ENCODE results near the gene STAG1.

STAG1 gene

GRCh38 chr3:136432685-136433084 is 319.5 kb downstream of the STAG1 start:
- Histone ChIP-seq H3K4me1 (ENCODE audit: control insufficient read depth, insufficient read depth, low read length) (no peaks in the 10 kb centered on the region), H3K4me3 (ENCODE audit: low read length) (no peak overlapping the region), H3K36me3 (ENCODE audit: control insufficient read depth, insufficient read depth, low read length) (no peaks in the 10 kb centered on the region), H3K9me3 (ENCODE audit: control insufficient read depth, insufficient read depth, low read length) (no peaks in the 10 kb centered on the region), H3K27ac (ENCODE audit: low read length) (no peak overlapping the region), H3K27me3 (ENCODE audit: control insufficient read depth, insufficient read depth, low read length) (no peaks in the 10 kb centered on the region)
- WGBS (ENCODE audit: insufficient coverage, insufficient read length), result no CpG with 5 or more reads among the region's 4 CpGs
- no peak for DNase-seq (ENCODE audit: low read depth, low spot score)

GRCh38 chr3:136428167-136428566 is 324.0 kb downstream of the STAG1 start:
- no CpG with 5 or more reads among the region's 2 CpGs for WGBS (ENCODE audit: insufficient coverage, insufficient read length)
- H3K9me3 ChIP-seq (ENCODE audit: control insufficient read depth, insufficient read depth, low read length), result no peaks in the 10 kb centered on the region
- H3K4me1 ChIP-seq (ENCODE audit: control insufficient read depth, insufficient read depth, low read length), result no peaks in the 10 kb centered on the region
- DNase-seq (ENCODE audit: low read depth, low spot score), result no peak
- H3K27me3 ChIP-seq (ENCODE audit: control insufficient read depth, insufficient read depth, low read length), result no peaks in the 10 kb centered on the region
- H3K36me3 ChIP-seq (ENCODE audit: control insufficient read depth, insufficient read depth, low read length), result no peaks in the 10 kb centered on the region
- no peak overlapping the region for H3K27ac ChIP-seq (ENCODE audit: low read length)
- H3K4me3 ChIP-seq (ENCODE audit: low read length), result no peak overlapping the region

GRCh38 chr3:136427236-136427635 is 324.9 kb downstream of the STAG1 start:
- H3K27me3 ChIP-seq (ENCODE audit: control insufficient read depth, insufficient read depth, low read length), result no peaks in the 10 kb centered on the region
- no peaks in the 10 kb centered on the region for H3K36me3 ChIP-seq (ENCODE audit: control insufficient read depth, insufficient read depth, low read length)
- no peaks in the 10 kb centered on the region for H3K4me1 ChIP-seq (ENCODE audit: control insufficient read depth, insufficient read depth, low read length)
- no peak overlapping the region for H3K4me3 ChIP-seq (ENCODE audit: low read length)
- no peak for DNase-seq (ENCODE audit: low read depth, low spot score)
- no peak overlapping the region for H3K27ac ChIP-seq (ENCODE audit: low read length)
- H3K9me3 ChIP-seq (ENCODE audit: control insufficient read depth, insufficient read depth, low read length), result no peaks in the 10 kb centered on the region

DNA sequence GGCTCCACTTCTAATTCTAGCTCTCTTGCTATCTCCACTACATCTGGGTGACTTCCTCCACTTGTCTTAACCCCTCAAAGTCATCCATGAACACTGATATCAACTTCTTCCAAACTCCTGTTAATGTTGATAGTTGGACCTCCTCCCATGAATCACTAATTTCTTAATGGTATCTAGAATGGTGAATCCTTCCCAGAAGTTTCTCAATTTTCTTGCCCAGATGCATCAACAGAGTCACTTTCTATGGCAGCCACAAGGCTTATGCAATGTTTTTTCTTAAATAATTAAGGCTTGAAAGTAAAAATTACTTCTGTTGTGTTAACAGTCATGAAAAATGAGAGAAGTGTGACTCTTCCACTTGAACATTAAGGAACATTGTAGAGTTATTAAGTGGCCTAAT is 337.7 kb downstream of the STAG1 start:
- H3K27me3 ChIP-seq (ENCODE audit: control insufficient read depth, insufficient read depth, low read length), result no peaks in the 10 kb centered on the region
- DNase-seq (ENCODE audit: low read depth, low spot score), result no peak

DNA sequence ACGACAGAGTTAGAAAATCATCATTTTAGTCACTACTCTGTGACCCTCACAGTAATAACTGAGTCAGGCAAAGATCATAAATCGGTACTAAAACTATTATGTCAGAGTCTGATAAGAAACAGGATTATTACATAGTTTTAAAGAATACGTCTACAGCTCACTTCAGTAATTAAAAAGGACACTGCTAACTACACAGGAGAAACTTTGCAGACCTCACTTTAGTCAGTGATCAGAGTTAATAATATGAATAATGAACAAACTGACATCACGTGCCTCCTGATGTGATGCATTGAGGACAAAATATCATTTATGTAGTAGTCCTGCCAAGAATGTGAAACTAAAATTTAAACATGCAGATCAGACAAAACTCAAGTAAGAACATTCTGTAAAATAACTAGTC is 339.9 kb downstream of the STAG1 start:
- no peaks in the 10 kb centered on the region for H3K4me1 ChIP-seq (ENCODE audit: control insufficient read depth, insufficient read depth, low read length)
- DNase-seq (ENCODE audit: low read depth, low spot score), result no peak
- no peaks in the 10 kb centered on the region for H3K27me3 ChIP-seq (ENCODE audit: control insufficient read depth, insufficient read depth, low read length)
- no peaks in the 10 kb centered on the region for H3K36me3 ChIP-seq (ENCODE audit: control insufficient read depth, insufficient read depth, low read length)
- no CpG with 5 or more reads among the region's 4 CpGs for WGBS (ENCODE audit: insufficient coverage, insufficient read length)
- H3K4me3 ChIP-seq (ENCODE audit: low read length), result no peak overlapping the region
- no peak overlapping the region for H3K27ac ChIP-seq (ENCODE audit: low read length)
- no peaks in the 10 kb centered on the region for H3K9me3 ChIP-seq (ENCODE audit: control insufficient read depth, insufficient read depth, low read length)

More for the DNA sequence above, 337.7 kb downstream of the STAG1 start:
- Histone ChIP-seq H3K4me3 (ENCODE audit: low read length) (no peak overlapping the region), H3K4me1 (ENCODE audit: control insufficient read depth, insufficient read depth, low read length) (no peaks in the 10 kb centered on the region), H3K36me3 (ENCODE audit: control insufficient read depth, insufficient read depth, low read length) (no peaks in the 10 kb centered on the region), H3K27ac (ENCODE audit: low read length) (no peak overlapping the region), H3K9me3 (ENCODE audit: control insufficient read depth, insufficient read depth, low read length) (no peaks in the 10 kb centered on the region)

DNA sequence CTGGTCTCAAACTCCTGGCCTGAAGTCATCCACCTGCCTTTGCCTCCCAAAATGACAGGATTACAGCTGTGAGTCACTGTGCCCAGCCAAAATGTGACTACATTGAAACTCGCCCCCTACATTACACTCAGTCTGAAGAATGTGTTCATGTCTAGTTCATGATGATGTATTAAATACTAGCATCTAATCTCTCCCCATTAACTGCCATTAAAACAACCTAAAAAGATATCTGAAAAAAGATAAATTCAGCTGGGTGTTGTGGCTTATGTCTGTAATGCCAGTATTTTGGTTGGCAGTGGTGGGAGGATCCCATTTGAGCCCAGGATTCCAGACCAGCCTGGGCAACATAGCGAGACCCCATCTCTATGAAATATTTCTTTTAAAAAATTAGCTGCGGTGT is 342.6 kb downstream of the STAG1 start:
- Histone ChIP-seq H3K36me3 (ENCODE audit: control insufficient read depth, insufficient read depth, low read length) (no peaks in the 10 kb centered on the region), H3K4me3 (ENCODE audit: low read length) (no peak overlapping the region)
- no CpG with 5 or more reads among the region's 3 CpGs for WGBS (ENCODE audit: insufficient coverage, insufficient read length)

DNA sequence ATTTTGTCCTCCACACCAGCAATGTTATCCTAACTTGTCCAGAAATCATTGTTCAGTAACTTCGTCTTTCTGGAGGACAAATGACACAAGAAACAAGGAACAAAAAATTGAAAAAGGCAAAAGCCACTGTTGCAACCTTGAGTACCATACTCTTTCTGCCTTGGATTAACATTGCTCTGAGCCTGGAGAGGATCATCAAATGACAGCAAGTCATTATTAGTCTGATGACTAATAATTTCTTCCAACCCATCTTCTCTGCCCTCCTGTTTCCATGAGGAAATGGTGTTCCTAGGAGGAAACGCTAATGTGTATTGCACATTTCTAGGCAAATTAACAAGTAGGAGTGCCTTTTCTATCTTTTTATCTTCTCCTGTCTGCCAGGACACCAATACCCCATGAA is 348.1 kb downstream of the STAG1 start:
- Histone ChIP-seq H3K4me1 (ENCODE audit: control insufficient read depth, insufficient read depth, low read length) (no peaks in the 10 kb centered on the region), H3K9me3 (ENCODE audit: control insufficient read depth, insufficient read depth, low read length) (no peaks in the 10 kb centered on the region), H3K27ac (ENCODE audit: low read length) (no peak overlapping the region), H3K4me3 (ENCODE audit: low read length) (no peak overlapping the region), H3K36me3 (ENCODE audit: control insufficient read depth, insufficient read depth, low read length) (no peaks in the 10 kb centered on the region), H3K27me3 (ENCODE audit: control insufficient read depth, insufficient read depth, low read length) (no peaks in the 10 kb centered on the region)
- WGBS (ENCODE audit: insufficient coverage, insufficient read length), result no CpG with 5 or more reads among the region's 2 CpGs
- DNase-seq (ENCODE audit: low read depth, low spot score), result no peak

More for the DNA sequence above, 342.6 kb downstream of the STAG1 start:
- Histone ChIP-seq H3K9me3 (ENCODE audit: control insufficient read depth, insufficient read depth, low read length) (no peaks in the 10 kb centered on the region), H3K4me1 (ENCODE audit: control insufficient read depth, insufficient read depth, low read length) (no peaks in the 10 kb centered on the region), H3K27ac (ENCODE audit: low read length) (no peak overlapping the region), H3K27me3 (ENCODE audit: control insufficient read depth, insufficient read depth, low read length) (no peaks in the 10 kb centered on the region)
- no peak for DNase-seq (ENCODE audit: low read depth, low spot score)

GRCh38 chr3:136396916-136397315 is 355.3 kb downstream of the STAG1 start:
- DNase-seq (ENCODE audit: low read depth, low spot score), result no peak
- Histone ChIP-seq H3K27ac (ENCODE audit: low read length) (no peak overlapping the region), H3K4me3 (ENCODE audit: low read length) (no peak overlapping the region), H3K4me1 (ENCODE audit: control insufficient read depth, insufficient read depth, low read length) (no peaks in the 10 kb centered on the region), H3K9me3 (ENCODE audit: control insufficient read depth, insufficient read depth, low read length) (no peaks in the 10 kb centered on the region), H3K27me3 (ENCODE audit: control insufficient read depth, insufficient read depth, low read length) (no peaks in the 10 kb centered on the region), H3K36me3 (ENCODE audit: control insufficient read depth, insufficient read depth, low read length) (no peaks in the 10 kb centered on the region)

DNA sequence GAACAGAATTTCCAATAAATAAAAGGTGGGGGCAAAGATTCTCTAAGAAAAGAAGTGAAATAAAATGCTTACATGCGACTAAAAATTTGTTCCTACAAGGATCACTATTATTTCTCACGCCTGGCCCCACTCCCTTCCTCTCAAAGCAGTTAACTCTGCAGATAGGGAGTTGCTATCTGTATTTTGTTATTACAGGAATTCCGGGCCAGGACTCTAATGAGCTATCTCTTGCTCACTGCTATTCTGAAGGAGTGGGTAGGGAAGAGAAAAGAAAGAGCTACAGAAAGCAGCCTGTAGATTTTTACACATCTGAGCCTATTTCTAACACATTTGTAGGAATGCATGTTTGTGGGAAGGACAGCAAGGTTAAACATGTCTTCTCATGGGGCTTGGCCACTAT is 361.6 kb downstream of the STAG1 start:
- Histone ChIP-seq H3K9me3 (ENCODE audit: control insufficient read depth, insufficient read depth, low read length) (no peaks in the 10 kb centered on the region), H3K4me1 (ENCODE audit: control insufficient read depth, insufficient read depth, low read length) (no peaks in the 10 kb centered on the region), H3K36me3 (ENCODE audit: control insufficient read depth, insufficient read depth, low read length) (no peaks in the 10 kb centered on the region), H3K4me3 (ENCODE audit: low read length) (no peak overlapping the region), H3K27ac (ENCODE audit: low read length) (no peak overlapping the region), H3K27me3 (ENCODE audit: control insufficient read depth, insufficient read depth, low read length) (no peaks in the 10 kb centered on the region)
- no CpG with 5 or more reads among the region's 3 CpGs for WGBS (ENCODE audit: insufficient coverage, insufficient read length)
- no peak for DNase-seq (ENCODE audit: low read depth, low spot score)

- DNase-seq (ENCODE audit: low read depth, low spot score), result no peak
- no CpG with 5 or more reads among the region's 1 CpG for WGBS (ENCODE audit: insufficient coverage, insufficient read length)
- H3K27ac ChIP-seq (ENCODE audit: low read length), result no peak overlapping the region
- H3K4me3 ChIP-seq (ENCODE audit: low read length), result no peak overlapping the region
- H3K4me1 ChIP-seq (ENCODE audit: control insufficient read depth, insufficient read depth, low read length), result no peaks in the 10 kb centered on the region
- no peaks in the 10 kb centered on the region for H3K9me3 ChIP-seq (ENCODE audit: control insufficient read depth, insufficient read depth, low read length)
- H3K36me3 ChIP-seq (ENCODE audit: control insufficient read depth, insufficient read depth, low read length), result no peaks in the 10 kb centered on the region
- H3K27me3 ChIP-seq (ENCODE audit: control insufficient read depth, insufficient read depth, low read length), result no peaks in the 10 kb centered on the region
Measured at GRCh38 chr3:136387031-136387430, 365.1 kb downstream of the STAG1 start.

DNA sequence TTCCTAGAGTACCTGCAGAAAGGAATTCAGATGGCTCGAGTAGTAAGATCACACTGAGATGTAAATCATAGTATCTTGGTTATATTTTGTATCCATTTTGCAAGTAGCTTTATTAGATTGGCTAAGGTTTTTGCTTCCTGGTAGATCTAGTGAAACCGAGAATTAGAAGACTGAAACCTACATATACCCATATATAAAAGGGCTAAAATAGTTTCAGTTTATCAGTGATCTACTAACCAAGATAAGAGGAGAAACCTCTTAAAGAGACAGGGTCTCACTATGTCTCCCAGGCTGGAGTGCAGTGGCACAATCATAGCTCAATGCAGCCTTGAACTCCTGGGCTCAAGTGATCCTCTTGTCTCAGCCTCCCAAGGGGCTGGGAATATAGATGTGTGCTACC is 366.7 kb downstream of the STAG1 start:
- H3K4me1 ChIP-seq (ENCODE audit: control insufficient read depth, insufficient read depth, low read length), result no peaks in the 10 kb centered on the region
- H3K9me3 ChIP-seq (ENCODE audit: control insufficient read depth, insufficient read depth, low read length), result no peaks in the 10 kb centered on the region
- H3K27ac ChIP-seq (ENCODE audit: low read length), result no peak overlapping the region
- no peaks in the 10 kb centered on the region for H3K27me3 ChIP-seq (ENCODE audit: control insufficient read depth, insufficient read depth, low read length)
- no peak overlapping the region for H3K4me3 ChIP-seq (ENCODE audit: low read length)
- H3K36me3 ChIP-seq (ENCODE audit: control insufficient read depth, insufficient read depth, low read length), result no peaks in the 10 kb centered on the region
- WGBS (ENCODE audit: insufficient coverage, insufficient read length), result no CpG with 5 or more reads among the region's 2 CpGs
- DNase-seq (ENCODE audit: low read depth, low spot score), result no peak

Data from iPS DF 6.9 (cell line).